Astrocyte (in vitro differentiated cells and primary cell): ENCODE results near the gene MED13L. TPM values are rescaled to one million over a fixed set of nuclear protein-coding genes. Genes with fewer than 3 reads are reported as not detected.
A peak's percentile ranks its signal among the peaks of the same experiment; 100 is the strongest.

Source experiments
- DNase-seq: peaks from one replicate; pipeline ENCODE4 v3.0.0-alpha.2; 2010; ENCODE audit warnings: low read depth
- FAIRE-seq: peaks from 2 replicates; lab custom pipeline; 2011; peaks lifted over from hg19 to GRCh38; lab: Jason Lieb, UNC
- H2AFZ ChIP-seq: 2 replicates; pipeline ENCODE4 v1.6.0; 2012; ENCODE audit warnings: low read depth, low read length, inconsistent platforms
- H3K27ac ChIP-seq: 2 replicates; pipeline ENCODE4 v1.5.1; 2011; ENCODE audit warnings: low read depth, low read length, inconsistent platforms
- H3K27me3 ChIP-seq: 2 replicates; pipeline ENCODE4 v1.6.0; 2011; ENCODE audit warnings: low read length, inconsistent platforms; ENCODE audit not compliant: insufficient read depth
- H3K36me3 ChIP-seq: 2 replicates; pipeline ENCODE4 v1.5.1; 2011; ENCODE audit warnings: low read length, inconsistent platforms; ENCODE audit not compliant: insufficient read depth
- H3K4me1 ChIP-seq: 2 replicates; pipeline ENCODE4 v1.5.1; 2011; ENCODE audit warnings: low read length, inconsistent platforms; ENCODE audit not compliant: insufficient read depth
- H3K4me2 ChIP-seq: 2 replicates; pipeline ENCODE4 v1.6.0; 2012; ENCODE audit warnings: low read length, inconsistent platforms
- H3K4me3 ChIP-seq: 2 replicates; pipeline ENCODE4 v1.5.1; 2011; ENCODE audit warnings: low read depth, mild to moderate bottlenecking, low read length, inconsistent platforms; ENCODE audit not compliant: insufficient read depth
- H3K79me2 ChIP-seq: 2 replicates; pipeline ENCODE4 v1.6.0; 2012; ENCODE audit warnings: mild to moderate bottlenecking, low read length, inconsistent platforms; ENCODE audit not compliant: insufficient read depth
- H3K9ac ChIP-seq: 2 replicates; pipeline ENCODE4 v1.6.0; 2012; ENCODE audit warnings: mild to moderate bottlenecking, low read length, inconsistent platforms
- H3K9me3 ChIP-seq: 2 replicates; pipeline ENCODE4 v1.5.1; 2012; ENCODE audit warnings: low read depth, mild to moderate bottlenecking, low read length, inconsistent platforms; ENCODE audit not compliant: insufficient read depth
- H4K20me1 ChIP-seq: 2 replicates; pipeline ENCODE4 v1.6.0; 2012; ENCODE audit warnings: low read length, inconsistent platforms; ENCODE audit not compliant: insufficient read depth
- H3K27ac Mint-ChIP-seq: one replicate; pipeline ENCODE4 v1.8.0; 2021; ENCODE audit warnings: mild to moderate bottlenecking, mixed read lengths; ENCODE audit not compliant: unreplicated experiment
- H3K27me3 Mint-ChIP-seq: one replicate; pipeline ENCODE4 v1.8.0; 2021; ENCODE audit warnings: low read depth, mixed read lengths; ENCODE audit not compliant: unreplicated experiment
- H3K36me3 Mint-ChIP-seq: one replicate; pipeline ENCODE4 v1.8.0; 2021; ENCODE audit warnings: low read depth, mixed read lengths; ENCODE audit not compliant: unreplicated experiment
- H3K4me1 Mint-ChIP-seq: one replicate; pipeline ENCODE4 v1.8.0; 2021; ENCODE audit warnings: low read depth, mixed read lengths; ENCODE audit not compliant: unreplicated experiment
- H3K4me3 Mint-ChIP-seq: one replicate; pipeline ENCODE4 v1.8.0; 2021; ENCODE audit warnings: mild to moderate bottlenecking, moderate library complexity, mixed read lengths; ENCODE audit not compliant: unreplicated experiment
- H3K9me3 Mint-ChIP-seq: one replicate; pipeline ENCODE4 v1.8.0; 2021; ENCODE audit warnings: mild to moderate bottlenecking, mixed read lengths; ENCODE audit not compliant: unreplicated experiment
- EZH2 ChIP-seq: IDR thresholded peaks from 2 replicates; pipeline ENCODE4 v1.6.1; 2012; ENCODE audit warnings: mild to moderate bottlenecking, low read length, inconsistent platforms; ENCODE audit not compliant: insufficient read depth
- total RNA-seq: library from RNA; stranded (reverse); gene quantifications from 2 replicates; pipeline ENCODE4 v1.2.1, GENCODE V29; 2021
- TF ChIP-seq, protein P1 (sequence below): IDR thresholded peaks from 2 replicates; pipeline ENCODE4 v1.5.1; 2011; ENCODE audit warnings: low read depth, mild to moderate bottlenecking, inconsistent platforms, low read length, moderate library complexity; ENCODE audit not compliant: insufficient read depth

MED13L gene
- total RNA-seq, 1 donor from 2014 or later, result 153 TPM

DNA sequence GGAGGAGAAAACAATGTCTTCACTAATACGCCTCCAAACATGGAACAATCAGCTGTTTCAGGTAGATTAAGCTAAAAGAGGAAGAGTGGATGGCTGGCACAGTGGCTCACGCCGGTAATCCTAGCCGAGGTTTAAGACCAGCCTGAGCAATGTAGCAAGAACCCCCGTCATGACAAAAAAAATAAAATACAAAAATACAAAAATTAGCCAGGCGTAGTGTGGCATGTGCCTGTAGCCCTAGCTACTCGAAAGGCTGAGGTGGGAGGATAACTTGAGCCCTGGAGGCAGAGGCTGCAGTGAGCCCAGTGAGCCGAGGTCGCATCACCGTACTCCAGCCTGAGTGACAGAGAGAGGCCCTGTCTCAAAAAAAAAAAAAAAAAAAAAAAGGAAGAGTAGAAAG lies 1.2 kb upstream of the MED13L start:
- Mint-ChIP-seq H3K4me3 (peak overlapping the region; percentile 86), H3K4me1 (peaks cover 14% of the 10 kb centered on the region), H3K36me3 (no peaks in the 10 kb centered on the region), H3K9me3 (no peaks in the 10 kb centered on the region), H3K27ac (peak overlapping the region; percentile 83), H3K27me3 (no peaks in the 10 kb centered on the region)
- H3K4me3 ChIP-seq, result no peak overlapping the region
- TF ChIP-seq, protein P1, sequence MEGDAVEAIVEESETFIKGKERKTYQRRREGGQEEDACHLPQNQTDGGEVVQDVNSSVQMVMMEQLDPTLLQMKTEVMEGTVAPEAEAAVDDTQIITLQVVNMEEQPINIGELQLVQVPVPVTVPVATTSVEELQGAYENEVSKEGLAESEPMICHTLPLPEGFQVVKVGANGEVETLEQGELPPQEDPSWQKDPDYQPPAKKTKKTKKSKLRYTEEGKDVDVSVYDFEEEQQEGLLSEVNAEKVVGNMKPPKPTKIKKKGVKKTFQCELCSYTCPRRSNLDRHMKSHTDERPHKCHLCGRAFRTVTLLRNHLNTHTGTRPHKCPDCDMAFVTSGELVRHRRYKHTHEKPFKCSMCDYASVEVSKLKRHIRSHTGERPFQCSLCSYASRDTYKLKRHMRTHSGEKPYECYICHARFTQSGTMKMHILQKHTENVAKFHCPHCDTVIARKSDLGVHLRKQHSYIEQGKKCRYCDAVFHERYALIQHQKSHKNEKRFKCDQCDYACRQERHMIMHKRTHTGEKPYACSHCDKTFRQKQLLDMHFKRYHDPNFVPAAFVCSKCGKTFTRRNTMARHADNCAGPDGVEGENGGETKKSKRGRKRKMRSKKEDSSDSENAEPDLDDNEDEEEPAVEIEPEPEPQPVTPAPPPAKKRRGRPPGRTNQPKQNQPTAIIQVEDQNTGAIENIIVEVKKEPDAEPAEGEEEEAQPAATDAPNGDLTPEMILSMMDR, result no peak
- TF ChIP-seq EZH2, result no peak
- H3K27me3 ChIP-seq, result no peaks in the 10 kb centered on the region
- H3K4me1 ChIP-seq, result peaks cover 11% of the 10 kb centered on the region
- DNase-seq (no peak), FAIRE-seq (no peak)
- no peak overlapping the region for H2AFZ ChIP-seq
- no peak overlapping the region for H3K9ac ChIP-seq
- H3K36me3 ChIP-seq, result no peaks in the 10 kb centered on the region
- peaks cover 33% of the 10 kb centered on the region for H3K79me2 ChIP-seq
- no peaks in the 10 kb centered on the region for H3K9me3 ChIP-seq
- H3K4me2 ChIP-seq, result no peak overlapping the region
- peaks cover 31% of the 10 kb centered on the region for H4K20me1 ChIP-seq
- H3K27ac ChIP-seq, result no peak overlapping the region

DNA sequence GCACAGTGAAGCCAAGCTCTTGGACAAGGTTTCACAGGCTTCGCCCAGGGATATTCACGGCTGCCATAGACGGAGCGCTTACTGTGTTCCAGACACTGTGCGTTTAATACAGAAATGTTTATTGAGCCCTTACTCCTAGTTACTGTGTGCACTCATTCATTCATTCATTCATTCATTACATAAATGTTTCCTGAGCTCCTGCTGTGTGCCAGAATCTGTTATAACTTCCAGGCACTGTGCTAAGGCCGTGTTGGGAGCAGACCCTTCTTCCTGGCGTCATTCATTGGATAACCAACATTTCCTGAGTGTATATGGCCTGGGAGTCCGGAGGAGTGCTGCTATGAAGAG lies 760 bp upstream of the MED13L start:
- DNase-seq (no peak), FAIRE-seq (no peak)
- H3K4me1 Mint-ChIP-seq, result peaks cover 19% of the 10 kb centered on the region
- peak overlapping the region; percentile 70 for H2AFZ ChIP-seq
- H3K9me3 Mint-ChIP-seq, result no peaks in the 10 kb centered on the region
- H3K4me3 Mint-ChIP-seq, result peak overlapping the region; percentile 86
- H3K9me3 ChIP-seq, result no peaks in the 10 kb centered on the region
- peaks cover 37% of the 10 kb centered on the region for H3K79me2 ChIP-seq
- no peaks in the 10 kb centered on the region for H3K36me3 ChIP-seq
- peak overlapping the region; percentile 59 for H3K27ac ChIP-seq
- TF ChIP-seq EZH2, result no peak
- TF ChIP-seq, protein P1, result no peak
- peak overlapping the region; percentile 85 for H3K4me2 ChIP-seq
- H3K36me3 Mint-ChIP-seq, result no peaks in the 10 kb centered on the region
- H3K4me3 ChIP-seq, result peak overlapping the region; percentile 55
- H3K27me3 ChIP-seq, result no peaks in the 10 kb centered on the region
- peaks cover 35% of the 10 kb centered on the region for H4K20me1 ChIP-seq
- no peaks in the 10 kb centered on the region for H3K27me3 Mint-ChIP-seq
- peak overlapping the region; percentile 83 for H3K27ac Mint-ChIP-seq
- peaks cover 11% of the 10 kb centered on the region for H3K4me1 ChIP-seq
- H3K9ac ChIP-seq, result peak overlapping the region; percentile 81

DNA sequence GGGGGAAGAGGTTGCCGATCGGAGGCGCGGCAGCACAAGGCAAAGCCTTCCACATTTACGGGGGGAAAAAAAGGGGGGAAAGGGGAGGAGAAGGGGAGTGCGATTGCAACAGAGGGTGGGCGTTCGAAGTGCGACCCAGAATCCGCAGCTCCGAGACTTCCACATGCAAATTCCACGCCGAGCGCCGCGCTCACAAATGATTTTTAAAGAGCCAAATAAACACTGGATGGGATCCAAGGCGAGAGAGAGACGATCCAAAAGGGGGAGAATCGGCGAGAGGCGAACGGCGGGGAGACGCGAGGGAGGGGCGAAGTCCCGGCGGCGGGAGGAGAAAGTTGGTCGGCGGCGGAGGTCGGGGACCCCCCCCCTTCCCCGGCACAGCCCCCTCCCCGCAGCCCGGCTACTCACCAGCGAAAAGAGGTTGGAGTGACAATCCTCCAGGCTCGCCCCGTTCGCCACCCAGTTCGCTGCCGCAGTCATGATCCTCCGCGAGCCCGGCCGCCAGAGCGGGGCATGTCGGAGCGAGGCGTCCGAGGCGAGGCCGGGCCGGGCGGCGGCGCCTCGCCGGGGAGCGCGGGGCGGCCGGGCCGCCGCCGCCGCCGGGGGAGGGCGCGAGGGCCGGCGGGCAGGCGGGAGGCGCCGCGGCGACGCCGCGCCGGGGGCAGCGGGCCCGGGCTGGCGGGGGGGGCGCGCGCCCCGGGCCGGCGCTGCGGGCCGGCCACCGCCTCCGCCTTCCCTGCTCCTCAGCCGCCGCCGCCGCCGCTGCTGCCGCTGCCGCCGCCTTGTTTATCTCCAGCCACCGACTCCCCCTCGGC lies 634 bp downstream of the MED13L start:
- H4K20me1 ChIP-seq, result peaks cover 48% of the 10 kb centered on the region
- Mint-ChIP-seq H3K4me3 (peak overlapping the region; percentile 96), H3K36me3 (no peaks in the 10 kb centered on the region), H3K27me3 (no peaks in the 10 kb centered on the region), H3K27ac (peak overlapping the region; percentile 99), H3K9me3 (no peaks in the 10 kb centered on the region), H3K4me1 (peaks cover 19% of the 10 kb centered on the region)
- peak overlapping the region; percentile 63 for H3K27ac ChIP-seq
- peak overlapping the region; percentile 91 for H3K9ac ChIP-seq
- FAIRE-seq (no peak), DNase-seq (peak; percentile 53)
- peak overlapping the region; percentile 96 for H3K4me2 ChIP-seq
- H3K9me3 ChIP-seq, result no peaks in the 10 kb centered on the region
- no peak overlapping the region for H2AFZ ChIP-seq
- H3K79me2 ChIP-seq, result peaks cover 51% of the 10 kb centered on the region
- H3K4me3 ChIP-seq, result peak overlapping the region; percentile 93
- H3K36me3 ChIP-seq, result no peaks in the 10 kb centered on the region
- peaks cover 8% of the 10 kb centered on the region for H3K4me1 ChIP-seq
- no peak for TF ChIP-seq EZH2
- TF ChIP-seq, protein P1, result no peak
- H3K27me3 ChIP-seq, result no peaks in the 10 kb centered on the region
